HEK293 (cell line): Measurements from ENCODE around the gene PHF20.

Experiments used
- CTCF ChIA-PET: fragments of 350-600 bp; formaldehyde crosslinking; extraction: SDS; loops from one replicate; lab custom pipeline; 2021; ENCODE audit warnings: antibody characterized with exemption; lab: Yijun Ruan, JAX
- POLR2A ChIA-PET: fragments of 300-600 bp; formaldehyde crosslinking; extraction: SDS; loops from one replicate; lab custom pipeline; 2020; ENCODE audit warnings: antibody characterized with exemption, inconsistent platforms; lab: Yijun Ruan, JAX
- H3K27ac ChIP-seq: fragments of 200-500 bp; sonication (Bioruptor generic); 2 replicates; pipeline ENCODE4 v1.5.1; 2014; ENCODE audit warnings: low read depth, low read length, control low read depth, inconsistent platforms; ENCODE audit errors: extremely low read depth
- H3K36me3 ChIP-seq, 2 experiments: fragments of 200-500 bp in 1 of 2; sonication (Bioruptor generic) in 1 of 2; 1 replicate in 1 of 2; 2 replicates in 1 of 2; pipeline ENCODE4 v1.5.1; 2014 to 2017; ENCODE audit warnings: inconsistent platforms in 2 of 2, low read length in 2 of 2; ENCODE audit not compliant: control insufficient read depth in 2 of 2, insufficient read depth in 1 of 2
- H3K4me1 ChIP-seq: fragments of 200-500 bp; sonication (Bioruptor generic); 2 replicates; pipeline ENCODE4 v1.5.1; 2014; ENCODE audit warnings: mild to moderate bottlenecking, low read length, inconsistent platforms; ENCODE audit not compliant: control insufficient read depth, insufficient read depth
- H3K4me3 ChIP-seq: 2 replicates; pipeline ENCODE4 v1.5.1; 2011; ENCODE audit warnings: low read depth, mild to moderate bottlenecking, control low read depth, low read length, moderate library complexity
- H3K9me3 ChIP-seq: fragments of 200-500 bp; sonication (Bioruptor generic); 2 replicates; pipeline ENCODE4 v1.5.1; 2014; ENCODE audit warnings: low read depth, low read length, inconsistent platforms; ENCODE audit not compliant: control insufficient read depth, insufficient read depth
- GLIS2 ChIP-seq: fragments of 450-650 bp; formaldehyde crosslinking; IDR thresholded peaks from 2 replicates; pipeline ENCODE4 v1.5.1; 2016; ENCODE audit warnings: missing biosample characterization, missing genetic modification characterization
- HIC1 ChIP-seq: fragments of 450-650 bp; formaldehyde crosslinking; IDR thresholded peaks from 2 replicates; pipeline ENCODE4 v1.5.1; 2016; ENCODE audit warnings: missing biosample characterization, missing genetic modification characterization
- OSR2 ChIP-seq: fragments of 450-650 bp; formaldehyde crosslinking; IDR thresholded peaks from 2 replicates; pipeline ENCODE4 v1.5.1; 2016; ENCODE audit warnings: missing biosample characterization, missing genetic modification characterization
- OVOL3 ChIP-seq: fragments of 450-650 bp; formaldehyde crosslinking; IDR thresholded peaks from 2 replicates; pipeline ENCODE4 v1.5.1; 2016; ENCODE audit warnings: missing biosample characterization, missing genetic modification characterization
- WT1 ChIP-seq: fragments of 450-650 bp; formaldehyde crosslinking; IDR thresholded peaks from 2 replicates; pipeline ENCODE4 v1.5.1; 2016; ENCODE audit warnings: missing biosample characterization, missing genetic modification characterization
- ZBTB20 ChIP-seq: fragments of 450-650 bp; formaldehyde crosslinking; IDR thresholded peaks from 2 replicates; pipeline ENCODE4 v1.5.1; 2016; ENCODE audit warnings: missing biosample characterization, missing genetic modification characterization
- ZBTB6 ChIP-seq: fragments of 450-650 bp; formaldehyde crosslinking; IDR thresholded peaks from 2 replicates; pipeline ENCODE4 v1.5.1; 2017; ENCODE audit warnings: missing biosample characterization, missing genetic modification characterization
- ZNF121 ChIP-seq: fragments of 450-650 bp; formaldehyde crosslinking; IDR thresholded peaks from 2 replicates; pipeline ENCODE4 v1.5.1; 2016; ENCODE audit warnings: missing biosample characterization, missing genetic modification characterization
- ZNF138 ChIP-seq: fragments of 450-650 bp; formaldehyde crosslinking; IDR thresholded peaks from 2 replicates; pipeline ENCODE4 v1.5.1; 2016; ENCODE audit warnings: missing biosample characterization, missing genetic modification characterization, borderline replicate concordance
- ZNF169 ChIP-seq: fragments of 450-650 bp; formaldehyde crosslinking; IDR thresholded peaks from 2 replicates; pipeline ENCODE4 v1.5.1; 2016; ENCODE audit warnings: missing biosample characterization, missing genetic modification characterization
- ZNF175 ChIP-seq: fragments of 450-650 bp; formaldehyde crosslinking; IDR thresholded peaks from 2 replicates; pipeline ENCODE4 v1.5.1; 2016; ENCODE audit warnings: missing biosample characterization, missing genetic modification characterization
- ZNF2 ChIP-seq: fragments of 450-650 bp; formaldehyde crosslinking; IDR thresholded peaks from 2 replicates; pipeline ENCODE4 v1.5.1; 2016; ENCODE audit warnings: missing biosample characterization, missing genetic modification characterization
- ZNF274 ChIP-seq, 2 experiments: fragments of 200-500 bp in 1 of 2; fragments of 450-650 bp in 1 of 2; sonication (Bioruptor generic) in 1 of 2; formaldehyde crosslinking in 1 of 2; IDR thresholded peaks; 2 replicates each; pipeline versions ENCODE4 v1.5.1 to v1.6.1; 2014 to 2016; ENCODE audit warnings: borderline replicate concordance in 1 of 2, inconsistent platforms in 1 of 2, low read length in 1 of 2, missing biosample characterization in 1 of 2, missing genetic modification characterization in 1 of 2
- ZNF280D ChIP-seq: fragments of 450-650 bp; formaldehyde crosslinking; IDR thresholded peaks from 2 replicates; pipeline ENCODE4 v1.5.1; 2016; ENCODE audit warnings: missing biosample characterization, missing genetic modification characterization
- ZNF311 ChIP-seq: fragments of 450-650 bp; formaldehyde crosslinking; IDR thresholded peaks from 2 replicates; pipeline ENCODE4 v1.5.1; 2017; ENCODE audit warnings: missing biosample characterization, missing genetic modification characterization, borderline replicate concordance
- ZNF324 ChIP-seq: fragments of 450-650 bp; formaldehyde crosslinking; IDR thresholded peaks from 2 replicates; pipeline ENCODE4 v1.5.1; 2016; ENCODE audit warnings: missing biosample characterization, missing genetic modification characterization
- ZNF335 ChIP-seq: fragments of 450-650 bp; formaldehyde crosslinking; conservative IDR thresholded peaks from 2 replicates; pipeline ENCODE4 v1.5.1; 2016; ENCODE audit warnings: missing biosample characterization, missing genetic modification characterization
- ZNF350 ChIP-seq: fragments of 450-650 bp; formaldehyde crosslinking; IDR thresholded peaks from 2 replicates; pipeline ENCODE4 v1.5.0; 2017; ENCODE audit warnings: missing biosample characterization, mild to moderate bottlenecking, missing genetic modification characterization
- ZNF366 ChIP-seq: fragments of 450-650 bp; formaldehyde crosslinking; conservative IDR thresholded peaks from 2 replicates; pipeline ENCODE4 v1.5.1; 2016; ENCODE audit warnings: missing biosample characterization, missing genetic modification characterization
- ZNF394 ChIP-seq: fragments of 450-650 bp; formaldehyde crosslinking; IDR thresholded peaks from 2 replicates; pipeline ENCODE4 v1.5.1; 2016; ENCODE audit warnings: missing biosample characterization, missing genetic modification characterization, mild to moderate bottlenecking, moderate library complexity, borderline replicate concordance
- ZNF426 ChIP-seq: fragments of 450-650 bp; formaldehyde crosslinking; IDR thresholded peaks from 2 replicates; pipeline ENCODE4 v1.5.1; 2017; ENCODE audit warnings: missing biosample characterization, missing genetic modification characterization, mild to moderate bottlenecking, inconsistent platforms, moderate library complexity
- ZNF433 ChIP-seq: fragments of 450-650 bp; formaldehyde crosslinking; IDR thresholded peaks from 2 replicates; pipeline ENCODE4 v1.5.1; 2016; ENCODE audit warnings: missing biosample characterization, missing genetic modification characterization, low read depth
- ZNF561 ChIP-seq: fragments of 450-650 bp; IDR thresholded peaks from 2 replicates; pipeline ENCODE4 v1.5.1; 2018; ENCODE audit warnings: missing biosample characterization, missing genetic modification characterization, borderline replicate concordance
- ZNF585B ChIP-seq: fragments of 450-650 bp; formaldehyde crosslinking; IDR thresholded peaks from 2 replicates; pipeline ENCODE4 v1.5.1; 2016; ENCODE audit warnings: missing biosample characterization, missing genetic modification characterization
- ZNF600 ChIP-seq: fragments of 450-650 bp; formaldehyde crosslinking; IDR thresholded peaks from 2 replicates; pipeline ENCODE4 v1.5.1; 2016; ENCODE audit warnings: missing biosample characterization, missing genetic modification characterization
- ZNF629 ChIP-seq: fragments of 450-650 bp; formaldehyde crosslinking; IDR thresholded peaks from 2 replicates; pipeline ENCODE4 v1.5.1; 2017; ENCODE audit warnings: missing biosample characterization, missing genetic modification characterization
- ZNF704 ChIP-seq: fragments of 450-650 bp; formaldehyde crosslinking; IDR thresholded peaks from 2 replicates; pipeline ENCODE4 v1.5.1; 2016; ENCODE audit warnings: missing biosample characterization, missing genetic modification characterization

PHF20 gene

GRCh38 chr20:35801865-35802264, 30.1 kb downstream of the PHF20 start:
- POLR2A ChIA-PET, result no interaction called here
- H3K4me3 ChIP-seq, result no peak overlapping the region
- no peaks in the 10 kb centered on the region for H3K9me3 ChIP-seq
- CTCF ChIA-PET, result interaction anchor here (0.5 kb wide), 1 partner anchor 363 kb away, joined by 3 read pairs; no protein-coding TSS in a partner anchor
- peaks cover 7 to 18% of the 10 kb centered on the region in 2 experiments; a peak in 2 of 3 replicates for H3K36me3 ChIP-seq
- no peak overlapping the region for H3K27ac ChIP-seq
- TF ChIP-seq ZNF169 (tag by site-specific recombination) (no peak), ZNF704 (tag by site-specific recombination) (no peak), ZNF350 (tag by site-specific recombination) (no peak), OVOL3 (tag by site-specific recombination) (no peak), ZNF274 (IDR thresholded peaks at IDR 0.05; ENCODE audit: low read length) (no peak), ZNF274 (tag by site-specific recombination; IDR thresholded peaks at IDR 0.05; ENCODE audit: borderline replicate concordance) (no peak), ZBTB20 (tag by site-specific recombination) (no peak), ZNF561 (no peak), ZNF433 (tag by site-specific recombination) (no peak), ZNF324 (no peak), WT1 (tag by site-specific recombination) (no peak), ZNF394 (tag by site-specific recombination) (no peak), ZNF366 (tag by site-specific recombination) (no peak)
- TF ChIP-seq, all 188 proteins: peak for 0
- no peaks in the 10 kb centered on the region for H3K4me1 ChIP-seq

GRCh38 chr20:35806075-35806474, 34.3 kb downstream of the PHF20 start:
- peaks cover 7 to 20% of the 10 kb centered on the region in 2 experiments; a peak in 2 of 3 replicates for H3K36me3 ChIP-seq
- no peak for TF ChIP-seq OSR2 (tag by site-specific recombination)
- TF ChIP-seq ZNF335 (tag by site-specific recombination), result no peak
- no peak for TF ChIP-seq ZBTB6 (tag by site-specific recombination)
- TF ChIP-seq ZNF629, result no peak
- no peak for TF ChIP-seq ZNF175 (tag by site-specific recombination)
- TF ChIP-seq GLIS2 (tag by site-specific recombination), result no peak
- no peak for TF ChIP-seq HIC1
- TF ChIP-seq ZNF121 (tag by site-specific recombination), result no peak
- TF ChIP-seq ZNF2 (tag by site-specific recombination), result no peak
- no peak for TF ChIP-seq ZNF585B
- no peak for TF ChIP-seq ZNF600 (tag by site-specific recombination)
- TF ChIP-seq ZNF280D (tag by site-specific recombination), result no peak
- TF ChIP-seq ZNF426 (tag by site-specific recombination), result no peak
- no peak for TF ChIP-seq ZNF138 (tag by site-specific recombination)
- TF ChIP-seq ZNF311 (tag by site-specific recombination), result no peak
- no peak for TF ChIP-seq ZNF561
- no peak overlapping the region for H3K27ac ChIP-seq
- H3K9me3 ChIP-seq, result no peaks in the 10 kb centered on the region
- POLR2A ChIA-PET, result interaction anchor here (0.7 kb wide), 1 partner anchor 64 kb away, joined by 6 read pairs; the partner anchor contains the start of gene RBM39
- CTCF ChIA-PET, result no interaction called here
- H3K4me3 ChIP-seq, result no peak overlapping the region
- H3K4me1 ChIP-seq, result no peaks in the 10 kb centered on the region
